Suppressor macrophage (primary cell): ENCODE data around the gene ASAP3.

Source experiments
- DNase-seq, 4 experiments: peaks; one replicate each; pipeline ENCODE4 v3.0.0-alpha.2; 2020 to 2022

Gene ASAP3

GRCh38 chr1:23448846-23449245, 35.1 kb downstream of the ASAP3 start:
- no peak for DNase-seq

DNA sequence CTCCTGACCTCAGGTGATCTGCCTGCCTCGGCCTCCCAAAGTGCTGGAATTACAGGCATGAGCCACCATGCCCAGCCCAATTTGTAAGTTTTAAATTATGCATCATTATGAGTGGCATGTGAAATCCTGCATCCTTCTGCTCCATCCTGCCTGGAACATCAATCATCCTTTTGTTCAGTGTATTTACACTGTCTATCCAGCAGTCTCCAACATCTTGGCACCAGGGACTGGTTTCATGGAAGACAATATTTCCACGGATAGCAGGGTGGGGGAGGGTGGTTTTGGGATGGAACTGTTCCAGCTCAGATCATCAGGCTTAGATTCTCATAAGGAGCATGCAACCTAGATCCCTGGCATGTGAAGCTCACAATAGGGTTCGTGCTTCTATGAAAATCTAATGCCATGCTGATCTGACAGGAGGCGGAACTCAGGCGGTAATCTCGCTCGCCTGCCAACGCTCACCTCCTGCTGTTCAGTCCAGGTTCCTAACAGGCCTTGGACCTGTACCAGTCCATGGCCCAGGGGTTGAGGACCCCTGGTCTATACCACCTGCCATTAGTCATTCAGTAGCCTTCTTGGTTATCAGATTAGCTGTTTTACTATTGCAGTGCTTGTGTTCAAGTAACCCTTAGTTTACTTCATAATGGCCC, 37.2 kb downstream of the ASAP3 start:
- DNase-seq = no peak

DNA sequence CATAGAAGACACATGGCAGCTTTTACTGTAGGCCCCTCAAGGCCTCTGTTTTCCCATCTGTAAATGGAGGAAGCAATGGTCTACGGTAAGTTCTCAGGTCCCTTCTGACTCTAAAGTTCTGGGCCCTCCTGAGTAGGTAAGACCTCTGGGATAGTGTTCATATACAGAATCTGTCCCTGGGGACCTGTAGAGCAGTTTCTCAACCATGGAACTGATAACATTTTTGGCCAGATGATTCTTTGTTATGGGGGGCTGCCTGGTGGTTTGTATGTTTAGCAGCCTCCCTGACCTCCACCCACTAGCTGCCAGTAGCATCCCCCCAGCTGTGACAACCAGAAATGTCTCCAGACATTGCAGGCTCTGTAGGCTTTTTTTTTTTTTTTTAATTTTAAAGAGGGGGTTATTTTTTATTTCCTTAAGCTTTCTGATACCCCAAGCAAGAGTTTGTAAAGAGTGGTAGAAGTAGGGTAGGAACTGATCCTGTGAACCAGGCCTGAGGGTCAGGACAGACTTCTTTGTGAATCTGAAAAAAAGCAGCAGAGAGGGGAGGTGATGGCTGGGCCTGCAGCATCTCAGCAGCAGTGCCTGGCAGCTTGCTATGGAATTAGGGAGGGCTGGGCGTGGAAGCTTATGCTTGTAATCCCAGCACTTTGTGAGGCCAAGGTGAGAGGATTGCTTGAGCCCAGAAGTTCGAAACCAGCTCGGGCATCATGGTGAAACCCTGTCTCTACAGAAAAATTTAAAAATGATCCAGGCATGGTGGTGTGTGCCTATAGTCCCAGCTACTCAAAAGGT, 39.2 kb downstream of the ASAP3 start:
- DNase-seq = no peak

- DNase-seq = peak; percentile 79 to 90 (median 88)
Measured at GRCh38 chr1:23444104-23444533, 39.9 kb downstream of the ASAP3 start.

- DNase-seq = no peak
Measured at GRCh38 chr1:23442751-23443150, 41.2 kb downstream of the ASAP3 start.

- no peak for DNase-seq
Measured at GRCh38 chr1:23441446-23442148, 42.4 kb downstream of the ASAP3 start.

- DNase-seq = no peak
Measured at GRCh38 chr1:23438545-23438944, 45.4 kb downstream of the ASAP3 start.

- no peak for DNase-seq
Measured at GRCh38 chr1:23437355-23437664, 46.7 kb downstream of the ASAP3 start.

- DNase-seq = no peak
Measured at GRCh38 chr1:23436520-23437354, 47.2 kb downstream of the ASAP3 start.

GRCh38 chr1:23434260-23434775, 49.7 kb downstream of the ASAP3 start:
- DNase-seq = no peak

- no peak for DNase-seq
Measured at GRCh38 chr1:23433122-23433521, 50.9 kb downstream of the ASAP3 start.

- DNase-seq = no peak
Measured at GRCh38 chr1:23431431-23431830, 52.5 kb downstream of the ASAP3 start.

DNA sequence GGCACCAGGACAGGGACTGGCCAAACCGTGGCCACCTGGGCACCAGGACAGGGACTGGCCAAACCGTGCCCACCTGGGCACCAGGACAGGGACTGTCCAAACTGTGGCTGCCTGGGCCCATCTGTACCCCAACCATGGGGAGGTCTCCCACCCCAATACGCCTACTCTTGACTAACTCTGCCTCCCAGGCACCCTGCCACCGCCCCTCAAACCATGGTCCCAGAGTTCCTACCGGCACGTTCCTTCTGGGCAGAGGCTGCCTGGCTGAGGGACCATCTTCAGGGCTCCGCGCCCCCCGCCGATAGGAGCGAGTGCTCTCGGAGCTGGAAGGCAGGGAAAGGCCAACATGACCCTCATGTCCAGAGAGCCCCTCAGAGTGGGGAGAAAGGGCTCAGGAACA, 53.2 kb downstream of the ASAP3 start:
- DNase-seq = no peak

DNA sequence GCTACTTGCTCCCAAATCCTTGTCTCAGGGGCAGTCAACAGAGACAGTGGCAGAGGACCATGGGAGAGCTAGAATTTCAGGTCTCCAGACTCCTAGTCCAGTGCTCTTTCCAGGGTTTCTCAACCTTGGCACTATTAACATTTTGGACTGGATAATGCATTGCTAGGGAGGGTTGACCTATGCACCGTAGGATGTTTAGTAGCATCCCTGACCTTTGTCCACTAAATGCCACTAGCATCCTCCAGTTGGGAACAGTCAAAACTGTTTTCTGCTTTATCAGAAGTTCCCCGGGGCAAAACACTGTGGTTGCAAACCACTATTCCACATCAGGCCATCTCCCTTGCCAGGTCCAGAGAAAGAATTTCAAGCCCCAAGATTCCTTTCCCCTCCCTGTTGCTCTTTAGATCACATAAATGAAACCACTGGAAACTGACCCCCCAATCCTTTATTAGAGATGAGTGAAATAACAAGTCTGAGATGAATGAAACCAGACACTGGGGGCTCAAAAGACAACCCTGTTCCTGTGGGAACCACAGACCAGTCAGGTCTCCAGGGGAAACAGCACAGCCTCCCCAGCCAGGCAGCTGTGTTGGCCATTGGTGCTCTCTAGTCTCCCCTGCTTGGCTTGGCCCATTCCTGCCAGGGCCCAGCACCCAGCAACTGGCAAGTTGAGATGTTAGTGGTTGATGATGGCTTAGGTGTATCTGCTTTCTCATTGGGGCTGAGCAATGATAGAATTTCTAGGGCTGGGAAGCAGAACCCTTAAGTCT, 55.7 kb downstream of the ASAP3 start:
- no peak for DNase-seq

DNA sequence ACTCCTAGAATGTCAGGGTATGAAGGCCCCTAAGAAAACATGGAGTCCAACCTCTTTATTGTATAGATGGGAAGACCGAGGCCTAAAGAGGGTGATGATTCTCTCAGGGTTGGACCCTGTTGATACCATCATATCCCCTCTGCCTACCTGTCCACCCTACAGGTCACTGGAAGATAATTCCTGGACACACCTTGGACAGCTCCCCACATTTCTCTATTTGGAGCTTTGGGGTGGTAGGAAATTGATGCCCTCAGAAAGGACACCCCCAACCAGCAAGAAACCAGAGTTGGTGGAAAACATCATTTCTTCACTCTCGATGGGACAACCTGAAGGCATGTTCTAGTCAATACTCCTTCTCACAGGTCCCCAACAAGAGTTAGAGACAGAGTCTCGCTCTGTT, 56.4 kb downstream of the ASAP3 start:
- no peak for DNase-seq

- DNase-seq = no peak
Measured at GRCh38 chr1:23426828-23427227, 57.2 kb downstream of the ASAP3 start.

GRCh38 chr1:23425193-23425494, 58.8 kb downstream of the ASAP3 start:
- no peak for DNase-seq

DNA sequence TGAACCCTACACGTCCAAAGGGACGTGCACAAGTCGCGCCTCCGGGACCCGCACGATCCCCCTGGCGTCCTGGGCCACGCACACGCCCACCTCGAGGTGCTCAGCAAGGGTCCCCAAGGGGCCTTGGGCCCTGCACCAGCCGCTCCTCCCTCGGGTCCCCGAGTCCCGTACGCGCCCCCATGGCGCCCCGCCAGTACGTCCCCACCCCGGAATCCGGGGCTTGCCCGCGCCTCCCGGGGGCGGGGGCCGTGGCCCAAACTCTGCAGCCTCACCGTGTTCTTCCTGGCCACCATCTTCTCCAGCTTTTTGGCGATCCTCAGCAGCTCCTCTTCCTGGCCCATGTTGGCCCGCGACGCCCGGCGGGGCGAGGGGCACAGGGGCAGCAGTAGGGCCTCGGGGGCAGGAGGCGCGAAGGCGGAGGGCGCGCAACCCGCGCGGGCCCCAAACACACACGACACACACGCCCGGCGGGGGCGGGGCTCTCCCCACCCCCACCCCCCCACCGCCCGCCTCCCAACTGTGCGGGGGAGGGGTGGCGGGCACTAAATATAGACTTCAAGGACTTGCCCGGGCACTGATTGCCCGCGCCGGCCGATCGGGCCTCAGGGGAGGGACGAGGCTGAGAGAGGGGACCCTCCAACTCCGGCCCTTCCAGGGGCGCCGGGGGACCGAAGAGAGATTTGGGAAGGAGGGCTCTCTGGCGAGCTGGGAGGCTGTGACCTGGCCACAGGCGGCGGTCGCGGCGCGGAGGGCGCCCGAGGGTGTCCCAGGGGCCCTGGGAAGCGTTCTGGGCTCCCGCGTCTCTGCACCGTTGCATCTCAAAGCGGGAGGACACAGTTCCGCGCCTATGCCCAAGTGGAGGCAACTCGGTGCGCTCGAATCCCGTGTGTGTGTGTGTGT, 59.4 kb downstream of the ASAP3 start, which contains the start of gene TCEA3:
TCEA3 (minus strand) TSS at position 456 of the 900 bp plus-strand sequence; CDS start at position 341, 115 bp downstream.
- peak in 2 of 4 experiments; percentile 30 to 31 for DNase-seq

DNA sequence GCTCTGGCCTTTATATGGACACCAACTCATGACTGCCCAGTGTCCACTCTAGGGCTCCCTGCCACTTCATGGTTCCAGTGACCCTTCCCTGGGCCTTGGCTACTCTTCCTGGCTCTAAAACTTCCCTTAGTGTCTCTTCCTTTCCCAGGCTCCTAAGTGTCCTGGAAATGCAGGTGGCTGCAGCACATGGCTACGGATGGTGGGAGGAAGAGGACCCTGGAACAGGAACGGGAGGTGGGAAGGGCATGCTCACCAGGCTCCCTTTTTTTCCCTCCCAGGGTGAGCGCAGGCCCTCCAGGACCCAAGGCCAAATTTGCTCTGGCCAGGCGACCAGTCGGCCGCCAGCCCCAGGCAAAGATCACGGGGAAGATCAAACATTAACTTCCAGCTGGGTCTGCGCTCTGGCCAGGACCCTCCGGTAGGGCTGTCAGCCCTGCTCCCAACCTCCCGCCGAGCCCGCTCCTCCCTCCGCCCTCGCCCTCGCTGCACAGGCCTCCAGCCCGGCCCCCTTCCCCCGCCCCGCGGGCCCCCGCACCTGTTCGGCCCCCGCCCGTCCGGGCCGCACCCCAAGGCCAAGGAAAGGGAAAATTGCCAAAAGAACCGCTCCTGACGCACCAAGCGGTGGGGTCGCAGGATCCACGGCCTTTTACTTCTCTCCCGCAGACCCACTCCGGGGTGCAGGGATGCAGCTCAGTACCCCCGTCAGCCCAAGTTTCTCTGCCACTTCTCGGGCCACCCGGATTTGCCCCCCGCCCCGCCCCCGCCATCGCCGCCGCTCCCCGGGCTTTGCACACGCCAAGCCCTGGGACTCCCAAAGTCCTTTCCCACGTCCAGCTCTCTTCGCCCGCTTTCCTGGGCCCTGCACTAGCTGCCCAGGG, 60.3 kb downstream of the ASAP3 start:
- no peak for DNase-seq

DNA sequence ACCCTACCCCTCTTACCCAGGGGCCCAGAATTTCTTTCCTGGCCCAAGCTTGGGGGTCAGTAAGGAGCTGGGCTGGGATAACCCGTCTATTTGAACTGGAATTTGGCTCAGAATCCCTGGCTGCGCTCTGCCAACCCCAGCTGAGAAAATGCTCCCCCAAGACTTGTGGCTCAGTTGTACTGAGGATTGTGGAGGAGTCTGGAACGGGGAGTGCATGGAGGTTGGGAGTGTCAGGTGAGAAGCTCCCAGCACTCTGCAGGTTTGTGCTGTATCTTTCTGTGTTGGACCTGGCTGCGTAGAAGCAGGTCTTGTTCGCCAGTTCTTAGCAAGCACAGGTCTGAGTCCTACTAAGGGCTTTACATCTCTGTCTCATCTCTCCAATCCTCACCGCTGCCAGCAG, 61.0 kb downstream of the ASAP3 start:
- DNase-seq = no peak
